Liver (tissue), 9 donors: ENCODE results near the gene ALDH2. TPM values are rescaled to one million over a fixed set of nuclear protein-coding genes. Genes with fewer than 3 reads are reported as not detected.

Experiments
- DNase-seq: peaks from one replicate; pipeline ENCODE4 v3.0.0-alpha.2; 2017; ENCODE audit warnings: low spot score
- H3K27ac ChIP-seq, 2 donors: one replicate each; pipeline ENCODE4 v1.7.0; 2013; ENCODE audit warnings: inconsistent platforms in 2 of 2, low read length in 2 of 2, control low read depth in 1 of 2, low read depth in 1 of 2, mild to moderate bottlenecking in 1 of 2
- H3K27me3 ChIP-seq, 4 donors: one replicate each; pipeline versions ENCODE4 v1.6.1 to v1.7.0; 2013; ENCODE audit warnings: low read length in 3 of 4, inconsistent platforms in 1 of 4, mild to moderate bottlenecking in 1 of 4, moderate library complexity in 1 of 4; ENCODE audit not compliant: control insufficient read depth in 4 of 4, insufficient read depth in 4 of 4
- H3K36me3 ChIP-seq, 4 donors: one replicate each; pipeline versions ENCODE4 v1.6.1 to v1.7.0; 2013; ENCODE audit warnings: low read length in 3 of 4, mild to moderate bottlenecking in 3 of 4, low read depth in 1 of 4, moderate library complexity in 1 of 4; ENCODE audit not compliant: control insufficient read depth in 4 of 4, insufficient read depth in 3 of 4
- H3K4me1 ChIP-seq, 4 donors: one replicate each; pipeline versions ENCODE4 v1.6.1 to v1.7.0; 2013; ENCODE audit warnings: low read length in 3 of 4, mild to moderate bottlenecking in 3 of 4, moderate library complexity in 1 of 4; ENCODE audit not compliant: control insufficient read depth in 4 of 4, insufficient read depth in 4 of 4
- H3K4me3 ChIP-seq, 3 donors: one replicate each; pipeline versions ENCODE4 v1.6.1 to v1.7.0; 2013; ENCODE audit warnings: low read length in 3 of 3, control low read depth in 1 of 3, low read depth in 1 of 3, mild to moderate bottlenecking in 1 of 3
- H3K9ac ChIP-seq, 2 donors: one replicate each; pipeline ENCODE4 v1.7.0; 2013; ENCODE audit warnings: low read length in 2 of 2, mild to moderate bottlenecking in 2 of 2, moderate library complexity in 2 of 2, control low read depth in 1 of 2, low read depth in 1 of 2
- H3K9me3 ChIP-seq, 4 donors: one replicate each; pipeline versions ENCODE4 v1.6.1 to v1.7.0; 2013; ENCODE audit warnings: low read length in 3 of 4; ENCODE audit not compliant: control insufficient read depth in 4 of 4
- ATF3 ChIP-seq: IDR thresholded peaks from 2 replicates; pipeline ENCODE4 v1.6.1; 2016; ENCODE audit warnings: antibody characterized with exemption
- FOXA1 ChIP-seq: IDR thresholded peaks from 2 replicates; pipeline ENCODE4 v1.6.1; 2016; ENCODE audit warnings: antibody characterized with exemption
- GABPA ChIP-seq, 2 donors: IDR thresholded peaks in 1 of 2; conservative IDR thresholded peaks in 1 of 2; 2 replicates each; pipeline ENCODE4 v1.6.1; 2016; ENCODE audit warnings: antibody characterized with exemption in 2 of 2, mild to moderate bottlenecking in 1 of 2, moderate library complexity in 1 of 2
- HNF4A ChIP-seq, 2 donors: conservative IDR thresholded peaks; 2 replicates each; pipeline ENCODE4 v1.6.1; 2016; ENCODE audit warnings: antibody characterized with exemption in 2 of 2, mild to moderate bottlenecking in 2 of 2
- HNF4G ChIP-seq: IDR thresholded peaks from 2 replicates; pipeline ENCODE4 v1.6.1; 2016; ENCODE audit warnings: antibody characterized with exemption
- JUND ChIP-seq, 2 donors: IDR thresholded peaks; 2 replicates each; pipeline ENCODE4 v1.6.1; 2016; ENCODE audit warnings: antibody characterized with exemption in 2 of 2
- RAD21 ChIP-seq, 2 donors: IDR thresholded peaks; 2 replicates each; pipeline ENCODE4 v1.6.1; 2016; ENCODE audit warnings: antibody characterized with exemption in 2 of 2, mild to moderate bottlenecking in 2 of 2
- REST ChIP-seq: IDR thresholded peaks from 2 replicates; pipeline ENCODE4 v1.6.1; 2016; ENCODE audit warnings: antibody characterized with exemption, mild to moderate bottlenecking
- RXRA ChIP-seq, 2 donors: IDR thresholded peaks; 2 replicates each; pipeline ENCODE4 v1.6.1; 2017 to 2018; ENCODE audit warnings: antibody characterized with exemption in 2 of 2, mild to moderate bottlenecking in 1 of 2
- SP1 ChIP-seq: IDR thresholded peaks from 2 replicates; pipeline ENCODE4 v1.6.1; 2018; ENCODE audit warnings: antibody characterized with exemption, mild to moderate bottlenecking
- TAF1 ChIP-seq: conservative IDR thresholded peaks from 2 replicates; pipeline ENCODE4 v1.6.1; 2016; ENCODE audit warnings: antibody characterized with exemption, mild to moderate bottlenecking
- YY1 ChIP-seq: IDR thresholded peaks from 2 replicates; pipeline ENCODE4 v1.6.1; 2016; ENCODE audit warnings: antibody characterized with exemption, mild to moderate bottlenecking
- ZBTB33 ChIP-seq: IDR thresholded peaks from 2 replicates; pipeline ENCODE4 v1.6.1; 2016; ENCODE audit warnings: antibody characterized with exemption
- WGBS: extraction: QIAGEN DNeasy Blood & Tissue Kit; methylation state at CpG from one replicate; pipeline ENCODE4 v1.1.7; 2013; 5-methylcytosine and 5-hydroxymethylcytosine counted together
- polyA plus RNA-seq, 2 donors: library from polyadenylated mRNA; stranded (reverse) in 1 of 2; unstranded in 1 of 2; fragments of 200-250 nt in 1 of 2; fragments of >200 nt in 1 of 2; fragmentation: Nextera tagmentation in 1 of 2; extraction: Ambion mirVana in 1 of 2; gene quantifications; one replicate each; pipeline versions ENCODE4 v1.2.1 to v1.2.3, GENCODE V29; 2013 to 2015
- total RNA-seq, 2 donors: library from RNA; depleted of rRNA; stranded (reverse); fragments of >200 nt; gene quantifications; one replicate each; pipeline ENCODE4 v1.2.3, GENCODE V29; 2014
- TF ChIP-seq, protein P1 (sequence below): fragments of 150-350 bp; IDR thresholded peaks from 2 replicates; pipeline ENCODE4 v1.5.1; 2017; ENCODE audit warnings: improper control_type of control experiment, low read depth, low read length; ENCODE audit not compliant: missing input control
- donor health status: healthy.
- donor health status: healthy.
- donor health status: healthy.
- donor health status: healthy.
- donor health status: healthy.

Gene ALDH2
- total and polyA plus RNA-seq, 4 donors: 93.1 to 849 (median 573) TPM

DNA sequence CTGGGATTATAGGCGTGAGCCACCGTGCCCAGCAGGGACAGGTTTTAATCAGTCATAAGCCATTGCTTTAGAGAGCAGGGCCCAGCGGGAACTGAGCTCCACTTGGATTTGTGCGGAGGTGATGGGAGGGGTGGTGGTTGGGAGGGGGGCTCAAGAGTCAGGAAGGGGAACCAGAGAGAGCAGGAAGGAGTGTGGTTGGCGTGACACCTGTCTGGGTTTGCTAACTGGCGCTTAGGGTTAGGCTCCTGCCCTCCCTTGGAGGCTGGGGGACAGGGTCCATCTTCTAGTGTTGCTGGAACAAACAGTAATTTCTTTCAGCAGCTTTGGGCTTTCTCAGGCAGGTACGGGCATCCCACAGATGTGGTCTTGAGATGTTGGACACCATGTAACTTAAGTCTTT, 7.5 kb upstream of the ALDH2 start:
- no peak for TF ChIP-seq JUND (IDR thresholded peaks at IDR 0.05)
- no peak for TF ChIP-seq HNF4A (conservative IDR thresholded peaks at IDR 0.05)
- no peak for TF ChIP-seq RXRA (IDR thresholded peaks at IDR 0.05)
- TF ChIP-seq, protein P1, sequence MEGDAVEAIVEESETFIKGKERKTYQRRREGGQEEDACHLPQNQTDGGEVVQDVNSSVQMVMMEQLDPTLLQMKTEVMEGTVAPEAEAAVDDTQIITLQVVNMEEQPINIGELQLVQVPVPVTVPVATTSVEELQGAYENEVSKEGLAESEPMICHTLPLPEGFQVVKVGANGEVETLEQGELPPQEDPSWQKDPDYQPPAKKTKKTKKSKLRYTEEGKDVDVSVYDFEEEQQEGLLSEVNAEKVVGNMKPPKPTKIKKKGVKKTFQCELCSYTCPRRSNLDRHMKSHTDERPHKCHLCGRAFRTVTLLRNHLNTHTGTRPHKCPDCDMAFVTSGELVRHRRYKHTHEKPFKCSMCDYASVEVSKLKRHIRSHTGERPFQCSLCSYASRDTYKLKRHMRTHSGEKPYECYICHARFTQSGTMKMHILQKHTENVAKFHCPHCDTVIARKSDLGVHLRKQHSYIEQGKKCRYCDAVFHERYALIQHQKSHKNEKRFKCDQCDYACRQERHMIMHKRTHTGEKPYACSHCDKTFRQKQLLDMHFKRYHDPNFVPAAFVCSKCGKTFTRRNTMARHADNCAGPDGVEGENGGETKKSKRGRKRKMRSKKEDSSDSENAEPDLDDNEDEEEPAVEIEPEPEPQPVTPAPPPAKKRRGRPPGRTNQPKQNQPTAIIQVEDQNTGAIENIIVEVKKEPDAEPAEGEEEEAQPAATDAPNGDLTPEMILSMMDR: no peak
- no peak for TF ChIP-seq YY1
- no peak for TF ChIP-seq ATF3
- TF ChIP-seq REST: no peak
- no peak for TF ChIP-seq RAD21 (IDR thresholded peaks at IDR 0.05)
- no peak for TF ChIP-seq ZBTB33
- TF ChIP-seq FOXA1: no peak
- no peak for TF ChIP-seq HNF4G
- no peak for TF ChIP-seq GABPA (IDR thresholded peaks at IDR 0.05 in 1 of 2, conservative IDR thresholded peaks at IDR 0.05 in 1 of 2)
- Histone ChIP-seq H3K27ac (no peak overlapping the region), H3K36me3 (peaks cover 0 to 5% (median 3%) of the 10 kb centered on the region in 4 donors), H3K4me1 (peaks cover 15 to 39% (median 20%) of the 10 kb centered on the region in 4 donors), H3K9ac (no peak overlapping the region), H3K4me3 (no peak overlapping the region), H3K9me3 (no peaks in the 10 kb centered on the region), H3K27me3 (no peaks in the 10 kb centered on the region)
- WGBS: 87% methylated on average over 7 of the region's 7 CpGs
- no peak for DNase-seq

GRCh38 chr12:111759991-111760390, 6.7 kb upstream of the ALDH2 start:
- no peak overlapping the region for H3K4me3 ChIP-seq
- peaks cover 0 to 5% (median 2%) of the 10 kb centered on the region in 4 donors for H3K36me3 ChIP-seq
- DNase-seq: no peak
- WGBS: 93% methylated on average over 9 of the region's 9 CpGs
- H3K9ac ChIP-seq: no peak overlapping the region
- H3K9me3 ChIP-seq: no peaks in the 10 kb centered on the region
- TF ChIP-seq HNF4G: no peak
- TF ChIP-seq ATF3: no peak
- no peak for TF ChIP-seq SP1
- TF ChIP-seq YY1: no peak
- TF ChIP-seq HNF4A (conservative IDR thresholded peaks at IDR 0.05): no peak
- TF ChIP-seq, protein P1: no peak
- TF ChIP-seq TAF1: no peak
- TF ChIP-seq ZBTB33: no peak
- TF ChIP-seq RXRA (IDR thresholded peaks at IDR 0.05): no peak
- no peaks in the 10 kb centered on the region for H3K27me3 ChIP-seq
- peaks cover 15 to 33% (median 20%) of the 10 kb centered on the region in 4 donors for H3K4me1 ChIP-seq
- H3K27ac ChIP-seq: no peak overlapping the region
